ENCODE results near the gene MAVS.

DNA sequence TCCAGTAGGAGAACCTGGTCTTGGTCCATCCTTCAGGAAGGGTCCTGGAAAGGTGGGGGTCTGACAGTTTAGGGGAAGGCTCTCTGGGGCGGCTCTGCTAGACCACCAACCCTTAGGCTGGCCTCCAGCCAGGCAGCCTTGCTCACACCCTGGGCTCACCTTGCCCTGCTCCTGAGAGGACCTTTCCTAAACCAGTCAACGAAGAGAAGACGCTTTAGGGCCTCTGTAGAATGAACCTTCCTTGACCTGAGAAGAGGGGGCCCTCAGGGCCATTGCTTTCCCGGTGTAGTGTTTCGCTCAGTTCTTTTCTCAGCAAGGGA lies 49.4 kb upstream of the MAVS start:
- TF ChIP-seq CTCF (IDR thresholded peaks at IDR 0.05) (no peak), POLR2A (IDR thresholded peaks at IDR 0.05) (no peak)
